ENCODE results near the gene ZBTB34. TPM values are rescaled to one million over a fixed set of nuclear protein-coding genes. Genes with fewer than 3 reads are reported as not detected.

Gene ZBTB34
- total RNA-seq, 4 donors from 2014 or later, result 11.5 to 19.7 (median 16.2) TPM

DNA sequence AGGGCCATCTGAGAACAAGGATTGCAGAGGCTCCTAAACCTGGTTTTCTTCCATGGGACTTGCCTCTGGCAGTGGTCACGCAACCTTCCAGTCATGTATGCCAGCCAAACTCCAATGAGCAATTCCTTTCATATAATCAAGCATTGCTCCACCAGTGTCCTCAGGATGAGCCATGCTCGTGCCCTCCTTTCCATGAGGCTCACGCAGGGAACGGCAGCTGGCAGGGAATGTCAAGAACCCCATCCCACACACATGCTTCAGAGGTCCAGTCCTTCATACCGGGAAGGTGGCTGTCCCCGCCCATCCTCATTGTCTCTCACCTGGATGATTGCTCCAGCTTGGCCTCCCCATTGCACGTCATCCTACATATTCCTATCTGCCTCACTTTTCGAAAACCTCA, 13.4 kb upstream of the ZBTB34 start:
- TF ChIP-seq, protein P1, sequence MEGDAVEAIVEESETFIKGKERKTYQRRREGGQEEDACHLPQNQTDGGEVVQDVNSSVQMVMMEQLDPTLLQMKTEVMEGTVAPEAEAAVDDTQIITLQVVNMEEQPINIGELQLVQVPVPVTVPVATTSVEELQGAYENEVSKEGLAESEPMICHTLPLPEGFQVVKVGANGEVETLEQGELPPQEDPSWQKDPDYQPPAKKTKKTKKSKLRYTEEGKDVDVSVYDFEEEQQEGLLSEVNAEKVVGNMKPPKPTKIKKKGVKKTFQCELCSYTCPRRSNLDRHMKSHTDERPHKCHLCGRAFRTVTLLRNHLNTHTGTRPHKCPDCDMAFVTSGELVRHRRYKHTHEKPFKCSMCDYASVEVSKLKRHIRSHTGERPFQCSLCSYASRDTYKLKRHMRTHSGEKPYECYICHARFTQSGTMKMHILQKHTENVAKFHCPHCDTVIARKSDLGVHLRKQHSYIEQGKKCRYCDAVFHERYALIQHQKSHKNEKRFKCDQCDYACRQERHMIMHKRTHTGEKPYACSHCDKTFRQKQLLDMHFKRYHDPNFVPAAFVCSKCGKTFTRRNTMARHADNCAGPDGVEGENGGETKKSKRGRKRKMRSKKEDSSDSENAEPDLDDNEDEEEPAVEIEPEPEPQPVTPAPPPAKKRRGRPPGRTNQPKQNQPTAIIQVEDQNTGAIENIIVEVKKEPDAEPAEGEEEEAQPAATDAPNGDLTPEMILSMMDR (IDR thresholded peaks at IDR 0.05; ENCODE audit: low read depth), result no peak

DNA sequence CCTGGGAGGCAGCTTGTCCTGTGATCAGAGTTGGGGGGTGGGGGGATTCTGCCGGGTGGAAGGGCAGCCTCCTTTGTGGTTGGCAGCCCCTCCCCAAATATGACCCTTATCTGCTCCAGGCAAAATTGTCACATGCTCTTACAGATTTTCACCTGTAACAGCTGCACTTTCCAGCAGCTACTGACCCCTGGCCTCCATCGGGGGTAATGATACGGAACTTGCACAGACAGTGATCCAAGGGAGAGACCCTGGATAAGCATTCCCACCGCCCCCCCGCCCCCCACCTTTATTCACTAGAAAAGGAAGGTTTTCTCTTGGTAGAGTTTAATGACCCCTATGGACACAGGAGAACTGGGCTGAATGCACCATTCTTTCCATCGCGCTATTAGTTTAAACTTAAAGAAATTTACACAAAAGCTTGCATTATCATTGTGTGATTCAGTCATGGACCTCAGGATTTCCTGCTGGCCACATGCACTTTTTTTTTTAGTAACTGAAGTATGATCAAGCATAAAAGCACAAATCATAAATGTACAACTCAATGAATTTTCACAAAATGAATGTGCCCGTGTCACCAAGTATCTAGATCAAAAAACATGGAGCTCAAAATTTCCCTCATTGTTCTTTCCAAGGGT, 10.7 kb upstream of the ZBTB34 start:
- TF ChIP-seq, protein P1 (IDR thresholded peaks at IDR 0.05; ENCODE audit: low read depth), result no peak

DNA sequence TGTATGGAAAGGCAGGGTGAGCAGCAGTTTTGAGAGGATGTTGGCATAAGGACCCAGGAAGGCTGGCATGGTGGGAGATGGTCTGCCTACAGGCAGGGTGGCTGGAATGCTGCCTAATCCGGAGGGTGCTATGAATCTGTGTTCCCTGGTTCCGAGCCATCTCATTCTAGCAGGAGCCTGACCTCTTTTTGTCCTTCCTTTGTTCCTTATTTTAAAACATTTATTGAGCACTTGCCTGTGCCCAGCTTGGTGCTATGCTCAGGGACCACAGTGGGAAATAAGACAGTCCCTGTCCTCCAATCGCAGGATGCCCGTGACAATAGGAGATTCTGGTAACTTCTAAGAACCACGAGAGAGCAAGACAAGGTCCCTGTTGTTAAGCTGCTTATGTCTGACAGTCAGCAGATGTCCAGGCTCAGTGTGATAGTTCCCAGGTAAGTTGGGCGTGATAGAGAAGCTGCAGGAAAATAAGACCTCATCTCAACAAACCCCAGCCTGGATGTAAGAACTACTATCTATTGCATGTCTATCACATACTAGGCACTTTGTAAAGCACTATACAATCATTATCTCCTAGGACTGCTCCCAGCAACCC, 9.1 kb upstream of the ZBTB34 start:
- TF ChIP-seq, protein P1 (IDR thresholded peaks at IDR 0.05; ENCODE audit: low read depth), result no peak

DNA sequence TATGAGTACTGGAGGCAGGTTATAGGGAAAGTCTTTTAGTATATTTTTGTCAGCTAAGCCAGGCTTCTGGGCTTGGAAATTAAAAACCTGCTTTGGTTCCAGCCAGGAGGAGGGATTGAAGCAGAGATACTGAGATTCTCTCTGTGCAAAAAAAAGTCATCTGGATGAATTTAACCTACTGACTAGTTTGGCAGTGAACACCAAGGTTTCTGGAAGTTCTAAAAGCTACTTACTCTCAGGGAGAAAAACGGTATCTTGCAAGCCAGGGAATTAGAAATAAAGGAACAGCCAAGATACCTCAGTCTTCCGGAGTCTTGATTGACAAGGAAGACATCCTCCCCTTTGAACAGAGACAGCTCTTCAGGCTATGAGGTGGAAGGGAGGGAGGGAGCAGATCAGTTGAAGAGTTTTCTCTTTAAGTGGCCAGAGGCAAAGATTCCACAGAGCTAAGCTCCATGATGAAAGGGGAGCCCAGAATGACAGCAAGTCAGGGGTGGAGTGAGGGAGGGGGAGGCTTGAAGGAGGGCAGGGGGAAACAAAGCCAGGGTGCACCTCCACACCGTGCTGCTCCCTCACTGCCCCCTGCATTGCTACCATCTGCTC, 8.3 kb upstream of the ZBTB34 start:
- TF ChIP-seq, protein P1 (IDR thresholded peaks at IDR 0.05; ENCODE audit: low read depth), result no peak

DNA sequence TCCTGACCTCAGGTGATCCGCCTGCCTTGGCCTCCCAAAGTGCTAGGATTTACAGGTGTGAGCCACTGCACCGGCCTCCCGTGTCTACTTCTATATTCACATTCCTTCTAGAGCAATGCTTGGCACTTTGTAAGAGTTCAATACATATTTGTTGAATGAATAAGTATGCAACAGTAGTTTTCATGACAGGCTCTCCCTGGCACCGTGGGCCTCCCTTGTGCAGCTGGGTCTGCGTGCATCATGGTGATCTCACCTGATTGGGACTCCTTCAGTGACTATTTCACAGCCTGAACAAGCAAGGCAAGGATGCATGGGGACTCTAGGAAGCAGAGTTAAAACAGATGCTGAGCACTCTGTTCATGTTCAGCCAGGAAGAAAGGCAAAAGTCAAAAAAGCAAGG, 6.8 kb upstream of the ZBTB34 start:
- TF ChIP-seq, protein P1 (IDR thresholded peaks at IDR 0.05; ENCODE audit: low read depth), result no peak

DNA sequence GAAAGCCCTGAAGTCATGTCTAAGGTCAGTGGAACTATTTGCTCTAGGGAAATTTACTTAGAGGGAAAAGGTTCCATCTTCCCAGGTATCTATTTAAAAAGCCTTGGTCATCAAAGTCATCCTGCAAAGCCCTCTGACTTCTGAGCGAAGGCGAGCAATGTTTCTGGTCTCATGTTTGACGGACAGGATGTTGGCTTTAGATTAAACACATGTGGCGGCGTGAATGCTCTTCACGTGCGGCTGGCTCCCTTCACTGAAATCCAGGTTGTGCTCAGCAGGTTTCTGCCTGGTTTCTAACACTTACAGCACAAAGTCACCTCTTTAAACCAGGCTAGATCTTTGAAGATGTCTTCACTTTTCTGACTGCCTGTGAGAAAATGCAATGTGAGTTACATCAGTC, 5.7 kb upstream of the ZBTB34 start:
- TF ChIP-seq, protein P1 (IDR thresholded peaks at IDR 0.05; ENCODE audit: low read depth), result no peak

DNA sequence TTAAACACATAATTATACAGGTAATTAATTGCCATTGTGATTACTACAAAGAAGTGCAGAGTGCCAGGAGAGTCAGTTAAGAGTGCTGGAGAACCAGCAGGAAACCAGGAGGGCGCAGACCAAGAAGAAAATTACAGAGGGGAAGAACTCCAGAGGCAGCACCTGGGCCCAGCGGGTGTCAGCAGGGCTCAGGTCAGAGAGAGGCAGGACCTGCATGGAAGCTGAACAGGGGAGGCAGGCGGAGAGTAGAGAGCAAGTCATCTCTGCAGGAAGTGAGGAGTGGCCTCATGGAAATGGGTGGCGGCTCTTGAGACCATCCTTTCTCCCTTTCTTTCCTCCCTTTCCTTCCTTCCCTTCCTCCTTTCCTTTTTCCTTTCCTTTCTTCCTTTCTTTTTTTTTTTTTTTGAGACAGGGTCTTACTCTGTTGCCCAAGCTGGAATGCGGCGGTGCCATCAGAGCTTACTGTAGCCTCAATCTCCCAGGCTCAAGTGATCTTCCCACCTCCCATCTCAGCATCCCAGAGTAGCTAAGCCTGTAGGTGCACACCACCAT, 4.0 kb upstream of the ZBTB34 start:
- TF ChIP-seq, protein P1 (IDR thresholded peaks at IDR 0.05; ENCODE audit: low read depth), result no peak

Measured in subcutaneous adipose tissue (tissue), 4 donors.